ENCODE data around the gene EML4. TPM values are rescaled to one million over a fixed set of nuclear protein-coding genes. Genes with fewer than 3 reads are reported as not detected.

The EML4 gene
- total and polyA plus RNA-seq, 10 of the 15 experiments (the other 5 are each of a cell fraction or from before 2014, with no cell fraction given) = 23.1 to 91.3 (median 77.4) TPM

GRCh38 chr2:42176992-42177738, 8.0 kb downstream of the EML4 start:
- Histone ChIP-seq H4K20me1 (ENCODE audit: control insufficient read depth, insufficient read depth) (no peaks in the 10 kb centered on the region), H3K9me3 (replicated peaks; ENCODE audit: control insufficient read depth, insufficient read depth, low read length) (no peaks in the 10 kb centered on the region), H3K27me3 (replicated peaks in 1 of 2; ENCODE audit: control insufficient read depth in 2 of 2, insufficient read depth in 2 of 2, low read length in 1 of 2) (no peaks in the 10 kb centered on the region), H3K4me2 (ENCODE audit: control insufficient read depth, insufficient read depth) (no peak overlapping the region), H3K4me3 (no peak overlapping the region), H3K4me1 (ENCODE audit: control insufficient read depth, insufficient read depth, low read length) (no peaks in the 10 kb centered on the region), H3K9ac (ENCODE audit: control insufficient read depth, insufficient read depth, low read length) (no peak overlapping the region), H2AFZ (ENCODE audit: control insufficient read depth, low read depth, low read length) (no peak overlapping the region), H3K27ac (ENCODE audit: control insufficient read depth, insufficient read depth) (no peak overlapping the region), H3K36me3 (ENCODE audit: control insufficient read depth in 2 of 2, insufficient read depth in 2 of 2, low read length in 1 of 2) (peaks cover 0 to 2% of the 10 kb centered on the region in 2 experiments; a peak in 1 of 4 replicates), H3K79me2 (ENCODE audit: control insufficient read depth, insufficient read depth, low read length) (peaks cover 86% of the 10 kb centered on the region)
- ChIA-PET CTCF (interaction anchor here (0.9 kb wide), 1 partner anchor 18 kb away, joined by 4 read pairs; no protein-coding TSS in a partner anchor), SMC1A (ENCODE audit: uncharacterized antibody, unreplicated experiment) (no interaction called here), POLR2A (interaction anchor here (0.7 kb wide), 1 partner anchor 82 kb away, joined by 3 read pairs; no protein-coding TSS in a partner anchor), RAD21 (ENCODE audit: unreplicated experiment) (no interaction called here)
- in situ Hi-C loops (cut with MboI) (no loop called here), intact Hi-C loops (cut with micrococcal nuclease; ENCODE audit: unreplicated experiment) (no loop called here)
- FAIRE-seq (no peak), ATAC-seq (no peak), DNase-seq (ENCODE audit: low read depth, low spot score) (no peak)
- 99% methylated on average over 10 of the region's 10 CpGs for WGBS (ENCODE audit: insufficient coverage, insufficient replicate concordance, low lambda C conversion rate, missing lambda C conversion rate)
- TF ChIP-seq ZNF274 (IDR thresholded peaks at IDR 0.05; ENCODE audit: insufficient read depth, insufficient read length) (no peak), ZNF207 (IDR thresholded peaks at IDR 0.05; ENCODE audit: borderline replicate concordance) (no peak), ZNF622 (IDR thresholded peaks at IDR 0.05) (no peak), E2F4 (IDR thresholded peaks at IDR 0.05; ENCODE audit: low read depth, low read length) (no peak), LARP7 (IDR thresholded peaks at IDR 0.05) (no peak), SMAD5 (IDR thresholded peaks at IDR 0.05; ENCODE audit: low read depth) (no peak), NFIC (IDR thresholded peaks at IDR 0.05; ENCODE audit: low read depth, low read length) (no peak), RUNX3 (IDR thresholded peaks at IDR 0.05; ENCODE audit: low read length) (no peak), CTCF (IDR thresholded peaks at IDR 0.05 in 2 of 3, conservative IDR thresholded peaks at IDR 0.05 in 1 of 3; ENCODE audit: control insufficient read depth in 2 of 3, extremely low read depth in 1 of 3, insufficient read depth in 1 of 3, low read depth in 3 of 3, low read length in 3 of 3) (no peak), KLF5 (IDR thresholded peaks at IDR 0.05; ENCODE audit: partially characterized antibody) (no peak), MEF2B (IDR thresholded peaks at IDR 0.05; ENCODE audit: partially characterized antibody, poor library complexity, severe bottlenecking) (no peak), ZBTB40 (IDR thresholded peaks at IDR 0.05; ENCODE audit: borderline replicate concordance) (no peak), ETV6 (conservative IDR thresholded peaks at IDR 0.05 in 1 of 2, IDR thresholded peaks at IDR 0.05 in 1 of 2; ENCODE audit: borderline replicate concordance in 1 of 2, low read depth in 1 of 2) (no peak), FOXK2 (IDR thresholded peaks at IDR 0.05) (no peak)
- BruUV-seq (replicated peaks) = no TSS peak
